VCaP (cell line): ENCODE measurements around the gene ANK2.
A peak's percentile ranks its signal among the peaks of the same experiment; 100 is the strongest.

Experiments
- H3K27ac ChIP-seq: fragments of 450-650 bp; 2 replicates; pipeline ENCODE4 v1.5.1; 2017
- TF ChIP-seq, protein P1 (sequence below): fragments of 450-650 bp; conservative IDR thresholded peaks from 2 replicates; pipeline ENCODE4 v1.5.1; 2017; ENCODE audit warnings: mild to moderate bottlenecking, moderate library complexity

The ANK2 gene

DNA sequence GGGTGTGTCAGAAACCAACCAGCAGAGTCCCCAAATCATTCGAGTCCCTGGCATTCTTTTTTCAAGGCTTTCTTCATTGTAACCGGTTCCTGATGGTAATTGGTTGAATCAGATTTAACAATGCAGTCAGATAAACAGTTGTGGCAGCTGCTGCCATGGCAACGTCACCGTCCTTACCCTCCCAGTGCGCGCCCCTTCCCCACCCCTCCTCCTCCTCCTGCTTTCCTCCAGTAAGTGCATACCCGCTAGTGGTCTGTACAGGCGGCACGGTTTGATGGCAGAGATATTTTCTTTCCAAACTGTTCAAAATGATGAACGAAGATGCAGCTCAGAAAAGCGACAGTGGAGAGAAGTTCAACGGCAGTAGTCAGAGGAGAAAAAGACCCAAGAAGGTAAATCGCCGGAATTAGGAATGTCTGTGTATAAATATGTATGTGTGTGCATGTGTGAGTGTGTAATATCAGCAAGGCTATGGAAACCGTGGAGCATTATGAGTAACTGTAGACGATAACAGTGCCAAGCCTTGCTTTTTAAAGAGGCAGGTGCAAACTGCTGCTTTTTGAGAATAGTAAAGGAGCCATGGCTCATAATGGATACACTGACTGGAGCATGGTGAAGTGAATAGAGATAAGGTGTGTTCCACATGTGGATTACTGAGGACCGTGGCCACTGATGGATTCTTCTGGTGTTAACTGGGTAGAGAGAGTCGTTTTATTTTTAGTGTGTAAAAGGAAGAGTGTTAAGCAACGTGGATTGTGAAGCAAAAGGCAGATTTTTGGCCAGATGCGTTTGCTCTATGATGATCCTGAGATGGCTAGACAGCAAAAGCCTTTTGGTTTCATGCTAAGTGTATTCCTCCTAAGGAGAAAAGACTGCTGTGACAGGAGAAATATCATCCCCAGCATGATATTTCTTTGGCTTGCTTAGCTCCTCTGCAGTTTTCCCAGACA lies at the start of gene ANK2:
Gene ANK2 (plus strand): TSS at position 233 of the 950 bp plus-strand sequence. CDS start 76 bp downstream, at position 309.
- TF ChIP-seq, protein P1, sequence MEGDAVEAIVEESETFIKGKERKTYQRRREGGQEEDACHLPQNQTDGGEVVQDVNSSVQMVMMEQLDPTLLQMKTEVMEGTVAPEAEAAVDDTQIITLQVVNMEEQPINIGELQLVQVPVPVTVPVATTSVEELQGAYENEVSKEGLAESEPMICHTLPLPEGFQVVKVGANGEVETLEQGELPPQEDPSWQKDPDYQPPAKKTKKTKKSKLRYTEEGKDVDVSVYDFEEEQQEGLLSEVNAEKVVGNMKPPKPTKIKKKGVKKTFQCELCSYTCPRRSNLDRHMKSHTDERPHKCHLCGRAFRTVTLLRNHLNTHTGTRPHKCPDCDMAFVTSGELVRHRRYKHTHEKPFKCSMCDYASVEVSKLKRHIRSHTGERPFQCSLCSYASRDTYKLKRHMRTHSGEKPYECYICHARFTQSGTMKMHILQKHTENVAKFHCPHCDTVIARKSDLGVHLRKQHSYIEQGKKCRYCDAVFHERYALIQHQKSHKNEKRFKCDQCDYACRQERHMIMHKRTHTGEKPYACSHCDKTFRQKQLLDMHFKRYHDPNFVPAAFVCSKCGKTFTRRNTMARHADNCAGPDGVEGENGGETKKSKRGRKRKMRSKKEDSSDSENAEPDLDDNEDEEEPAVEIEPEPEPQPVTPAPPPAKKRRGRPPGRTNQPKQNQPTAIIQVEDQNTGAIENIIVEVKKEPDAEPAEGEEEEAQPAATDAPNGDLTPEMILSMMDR = no peak
- H3K27ac ChIP-seq = no peak within 1 kb of the TSS; the same call in 1 of the 2 replicates

DNA sequence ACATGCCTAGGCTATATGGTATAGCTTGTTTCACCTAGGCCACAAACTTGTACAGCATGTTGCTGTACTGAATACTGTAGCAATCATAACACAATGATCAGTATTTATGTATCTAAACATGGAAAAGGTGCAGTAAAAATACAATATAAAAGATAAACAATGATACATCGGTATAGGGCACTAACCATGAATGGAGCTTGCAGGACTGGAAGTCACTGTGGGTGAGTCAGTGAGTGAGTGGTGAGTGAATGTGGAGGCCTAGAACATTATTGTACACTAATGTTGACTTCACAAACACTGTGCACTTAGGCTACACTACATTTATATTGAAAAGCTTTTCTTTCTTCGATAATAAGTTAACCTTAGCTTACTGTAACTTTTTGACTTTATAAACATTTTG lies 45.6 kb upstream of the ANK2 start:
- TF ChIP-seq, protein P1 = no peak
- no peak overlapping the region for H3K27ac ChIP-seq

DNA sequence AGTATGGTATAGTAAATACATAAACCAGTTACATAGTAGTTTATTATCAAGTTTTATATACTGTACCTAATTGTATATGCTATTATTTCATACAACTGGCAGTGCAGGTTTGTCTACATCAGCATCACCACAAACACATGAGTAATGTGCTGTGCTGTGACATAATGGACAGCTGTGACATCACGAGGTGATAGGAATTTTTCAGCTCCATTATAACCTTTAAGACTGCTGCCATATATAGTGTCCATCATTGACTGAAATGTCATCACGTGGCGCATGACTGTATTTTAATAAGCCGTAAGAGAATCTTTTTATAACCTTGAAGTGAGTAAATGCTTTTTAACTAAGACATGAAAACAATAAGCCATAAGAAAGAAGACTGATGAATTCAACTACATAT lies 44.8 kb upstream of the ANK2 start:
- no peak overlapping the region for H3K27ac ChIP-seq

DNA sequence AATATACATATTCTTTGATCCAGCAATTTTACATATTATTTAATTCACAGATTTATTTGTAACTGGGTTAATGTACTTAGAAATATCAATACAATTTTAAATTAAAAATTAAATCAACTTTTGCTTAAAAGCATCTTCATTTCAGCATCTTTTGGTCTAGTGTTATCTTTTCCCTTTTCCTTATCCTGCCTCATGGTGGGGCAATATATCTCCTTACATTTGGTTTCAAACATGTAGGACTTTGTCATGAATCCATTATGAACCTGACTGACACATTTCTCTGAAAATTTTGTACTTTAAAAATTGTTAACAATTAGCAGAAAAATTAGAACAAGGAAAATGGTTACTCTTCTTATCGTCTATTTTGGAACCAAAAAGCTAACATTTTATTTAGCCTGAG lies 42.8 kb upstream of the ANK2 start:
- TF ChIP-seq, protein P1 = no peak
- H3K27ac ChIP-seq = peak overlapping the region; percentile 74; the same call in 1 of the 2 replicates

More for the DNA sequence above, 44.8 kb upstream of the ANK2 start:
- TF ChIP-seq, protein P1 = no peak

DNA sequence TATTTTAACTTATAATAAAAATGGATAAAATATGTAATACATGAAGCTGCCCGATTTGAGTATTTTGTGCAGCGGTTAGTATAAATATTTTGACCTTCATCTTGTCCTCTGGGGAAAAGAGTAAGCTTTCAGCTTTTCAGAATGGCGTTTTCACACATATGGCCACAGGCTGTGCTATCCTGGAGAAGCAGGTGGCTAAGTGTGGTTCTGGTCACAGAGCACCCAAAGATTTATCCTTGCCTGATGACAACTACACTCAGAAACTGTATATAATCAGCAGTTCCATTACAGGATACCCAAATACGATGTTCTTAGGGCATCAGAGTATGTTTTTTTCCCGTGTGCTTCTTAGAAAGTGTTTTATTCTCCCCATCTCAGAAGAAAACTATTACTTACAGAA lies 42.3 kb upstream of the ANK2 start:
- peak overlapping the region; percentile 74 for H3K27ac ChIP-seq
- TF ChIP-seq, protein P1 = no peak

DNA sequence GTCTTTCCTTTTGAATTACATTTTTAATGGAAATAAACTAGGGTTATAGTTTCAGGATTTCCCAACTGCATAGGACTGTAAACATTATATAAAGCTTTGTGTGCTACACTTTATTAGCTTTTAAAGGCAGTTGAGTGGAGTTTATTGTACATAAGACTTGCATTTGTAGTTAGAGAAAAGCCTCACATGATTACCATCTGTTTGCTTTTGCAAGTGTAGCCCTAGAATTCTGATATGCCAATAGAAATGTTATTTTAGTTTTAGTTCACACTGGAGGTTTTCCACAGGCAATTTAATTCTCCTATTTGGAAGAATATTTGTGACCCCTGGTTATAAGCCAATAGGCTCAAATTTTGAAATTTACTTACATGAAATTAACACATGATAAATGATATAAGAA lies 41.3 kb upstream of the ANK2 start:
- peak overlapping the region; percentile 74 for H3K27ac ChIP-seq
- TF ChIP-seq, protein P1 = no peak

DNA sequence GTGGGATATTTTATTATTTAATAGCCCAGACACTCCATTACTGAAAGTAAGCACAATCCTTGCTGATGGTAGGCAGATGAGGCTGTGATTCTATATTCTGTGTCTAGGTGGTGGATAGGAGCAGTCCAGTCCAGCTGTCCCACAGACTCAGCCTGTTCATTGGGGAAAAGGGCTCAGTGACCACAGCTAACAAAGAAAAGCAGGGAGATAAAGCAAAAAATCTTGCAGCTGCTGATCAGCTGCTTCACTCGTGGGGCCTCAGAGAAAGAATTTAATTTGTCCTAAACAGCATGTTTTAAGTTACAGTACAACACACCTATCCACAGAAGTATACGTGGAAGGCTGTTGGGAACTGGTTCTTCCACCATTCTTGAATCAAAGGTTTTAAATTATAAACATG lies 40.7 kb upstream of the ANK2 start:
- peak overlapping the region; percentile 74 for H3K27ac ChIP-seq
- TF ChIP-seq, protein P1 = no peak
